HG02798 (cell line): ENCODE measurements around the gene MARCHF3.
"Not testable (repeated sequence)": the region's sequence is repeated elsewhere in the genome, so short reads cannot be mapped to it uniquely, and the experiment has no call there.

Experiments used
- ATAC-seq: cut with Tn5 transposase; IDR thresholded peaks from one replicate; pipeline ENCODE4 v1.9.1; 2021; ENCODE audit warnings: mild to moderate bottlenecking; ENCODE audit not compliant: unreplicated experiment, poor library complexity

The MARCHF3 gene, protein sequence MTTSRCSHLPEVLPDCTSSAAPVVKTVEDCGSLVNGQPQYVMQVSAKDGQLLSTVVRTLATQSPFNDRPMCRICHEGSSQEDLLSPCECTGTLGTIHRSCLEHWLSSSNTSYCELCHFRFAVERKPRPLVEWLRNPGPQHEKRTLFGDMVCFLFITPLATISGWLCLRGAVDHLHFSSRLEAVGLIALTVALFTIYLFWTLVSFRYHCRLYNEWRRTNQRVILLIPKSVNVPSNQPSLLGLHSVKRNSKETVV

DNA sequence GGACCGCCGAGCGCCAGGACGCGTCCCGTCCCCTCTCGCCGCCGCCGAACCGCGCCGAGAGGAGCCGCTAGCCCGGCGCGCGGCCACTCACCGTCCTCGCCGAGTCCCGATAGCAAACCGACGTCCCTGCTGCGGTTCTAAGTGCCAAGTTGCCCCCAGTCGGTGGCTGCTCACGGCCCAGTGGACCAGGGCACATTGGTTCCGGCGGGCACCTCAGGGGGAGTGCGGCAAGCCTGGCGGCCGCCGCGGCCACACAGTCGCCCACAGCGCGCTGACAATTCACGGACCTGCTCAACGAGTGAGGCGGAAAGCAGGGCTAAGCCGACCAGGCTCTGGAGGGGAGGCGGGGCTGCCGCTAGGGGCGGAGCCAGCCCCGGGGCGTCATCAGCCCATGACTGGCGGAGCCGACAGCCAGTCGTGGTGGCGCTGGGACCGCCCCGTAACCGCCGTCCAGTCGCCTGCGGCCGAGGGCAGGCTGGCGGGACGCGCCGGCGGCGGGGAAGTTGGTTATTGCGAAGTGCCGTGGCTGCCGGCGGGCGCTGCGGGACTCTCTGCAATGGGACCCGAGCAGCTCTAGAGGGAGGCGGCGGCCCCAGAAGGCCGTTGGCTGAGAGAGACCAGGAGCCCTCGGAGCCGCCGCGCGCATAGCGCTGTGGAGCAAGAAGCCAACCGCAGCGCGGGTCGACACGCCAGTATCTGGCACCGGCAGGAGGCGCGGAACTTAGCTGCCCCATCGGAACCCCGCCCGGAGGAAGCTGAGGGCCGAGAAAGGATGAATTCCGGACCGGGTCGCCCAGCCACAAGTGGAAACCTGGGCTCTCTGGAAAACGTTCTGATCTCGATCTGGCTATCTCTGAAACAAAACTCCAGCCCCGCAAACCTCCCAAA, at the start of gene MARCHF3:
TSS of gene MARCHF3 (minus strand) at position 300 of the 888 bp plus-strand sequence. CDS start 112,387 bp downstream, outside the sequence.
- peak; percentile 98 for ATAC-seq

DNA sequence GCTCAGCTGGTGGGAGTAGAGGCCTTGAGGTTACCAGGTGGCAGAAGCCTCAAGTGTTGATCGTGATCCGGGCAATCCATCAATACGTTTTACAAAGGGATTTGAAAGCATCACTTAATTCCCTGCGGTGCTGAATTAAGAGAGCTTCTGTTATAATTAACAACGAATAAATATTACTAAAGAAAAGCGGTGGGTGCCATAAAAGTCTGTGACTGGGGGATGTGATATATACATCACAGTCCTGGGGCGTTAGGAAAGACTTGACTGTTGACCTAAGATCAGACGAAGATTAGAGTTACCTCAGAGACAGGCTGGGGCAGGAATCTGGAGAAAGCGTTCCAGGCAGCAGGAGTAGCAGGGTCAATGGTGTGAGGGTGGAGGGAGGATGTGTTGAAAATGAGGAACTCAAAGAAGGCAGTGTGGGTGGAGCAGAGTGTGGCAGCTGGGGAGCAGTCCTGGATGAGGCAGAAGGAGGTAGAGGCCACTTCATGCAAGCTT, 49.7 kb upstream of the MARCHF3 start:
- ATAC-seq: no peak

DNA sequence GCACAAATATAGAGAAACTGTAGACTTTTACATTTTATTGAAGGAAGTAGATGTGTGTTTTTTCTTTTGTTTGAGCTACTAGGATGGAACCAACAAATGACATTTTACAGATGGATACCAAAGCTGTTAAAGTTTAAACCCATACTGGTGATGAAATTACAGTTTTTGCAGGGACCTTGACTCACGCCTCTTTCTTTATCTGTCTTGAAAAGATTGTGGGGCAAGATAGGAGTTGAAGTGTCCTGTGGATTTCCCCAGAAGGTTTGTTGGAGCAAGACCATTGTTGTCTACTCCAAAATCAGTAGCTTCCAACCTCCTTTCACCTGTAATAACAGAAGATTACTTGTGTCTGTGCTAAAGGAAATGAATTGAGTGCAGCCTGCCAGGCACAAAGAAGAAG, 47.0 kb upstream of the MARCHF3 start:
- ATAC-seq: no peak

DNA sequence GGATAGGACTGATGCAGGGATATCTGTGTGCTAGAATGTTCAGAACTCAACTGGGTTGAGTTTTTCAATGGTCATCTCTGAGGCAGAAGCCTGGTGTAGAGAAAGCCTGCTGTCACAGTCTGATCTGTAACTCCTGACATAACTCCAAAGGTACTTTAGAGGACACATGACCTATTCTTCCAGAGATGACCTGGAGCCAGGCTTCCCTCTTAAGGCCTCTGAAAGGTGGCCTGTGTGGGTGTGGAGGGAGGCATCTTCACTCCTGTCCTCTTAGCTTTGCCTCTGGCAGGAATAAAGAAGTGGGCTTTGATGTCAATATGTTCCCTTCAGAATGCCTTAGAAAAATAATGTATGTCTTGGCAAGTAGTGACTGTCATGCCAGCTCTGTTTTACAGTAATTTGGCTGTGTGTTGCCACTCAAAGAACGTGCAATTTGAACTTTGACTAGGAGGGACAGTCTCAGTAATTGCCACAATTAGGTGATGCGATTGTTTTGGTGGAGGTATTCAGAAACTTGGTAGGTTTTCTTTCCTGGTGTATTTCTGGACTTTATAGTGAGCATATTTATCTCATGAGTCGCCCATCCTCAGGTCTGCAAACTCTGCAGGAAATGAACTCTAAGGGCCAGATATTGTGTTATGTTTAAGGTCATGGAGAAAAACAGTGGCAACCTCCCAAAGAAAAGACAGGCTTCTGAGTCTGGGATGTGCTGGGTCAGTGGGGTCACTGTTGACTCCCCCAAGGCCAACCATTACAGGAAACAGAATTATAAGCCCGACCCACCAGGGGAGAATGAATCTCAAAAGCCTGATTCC, 46.2 kb upstream of the MARCHF3 start:
- ATAC-seq: no peak

DNA sequence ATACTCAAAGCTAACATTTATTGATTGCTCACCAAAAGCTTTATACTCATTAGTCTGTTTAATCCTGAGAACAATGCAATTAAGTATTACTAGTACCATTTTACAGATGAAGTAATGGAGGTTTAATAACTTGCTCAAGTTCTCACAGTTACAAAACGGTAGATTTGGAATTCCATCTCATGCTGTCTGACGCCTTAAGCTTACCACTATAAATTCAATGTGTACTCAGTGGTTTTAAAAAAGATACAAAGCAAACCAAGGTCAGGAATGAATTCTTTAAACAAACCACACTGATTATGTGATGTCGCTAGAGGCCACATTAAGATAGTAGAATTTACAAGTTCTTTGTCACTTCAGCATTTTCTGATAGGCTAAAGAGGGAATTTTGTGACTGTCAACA, 44.1 kb upstream of the MARCHF3 start:
- no peak for ATAC-seq

DNA sequence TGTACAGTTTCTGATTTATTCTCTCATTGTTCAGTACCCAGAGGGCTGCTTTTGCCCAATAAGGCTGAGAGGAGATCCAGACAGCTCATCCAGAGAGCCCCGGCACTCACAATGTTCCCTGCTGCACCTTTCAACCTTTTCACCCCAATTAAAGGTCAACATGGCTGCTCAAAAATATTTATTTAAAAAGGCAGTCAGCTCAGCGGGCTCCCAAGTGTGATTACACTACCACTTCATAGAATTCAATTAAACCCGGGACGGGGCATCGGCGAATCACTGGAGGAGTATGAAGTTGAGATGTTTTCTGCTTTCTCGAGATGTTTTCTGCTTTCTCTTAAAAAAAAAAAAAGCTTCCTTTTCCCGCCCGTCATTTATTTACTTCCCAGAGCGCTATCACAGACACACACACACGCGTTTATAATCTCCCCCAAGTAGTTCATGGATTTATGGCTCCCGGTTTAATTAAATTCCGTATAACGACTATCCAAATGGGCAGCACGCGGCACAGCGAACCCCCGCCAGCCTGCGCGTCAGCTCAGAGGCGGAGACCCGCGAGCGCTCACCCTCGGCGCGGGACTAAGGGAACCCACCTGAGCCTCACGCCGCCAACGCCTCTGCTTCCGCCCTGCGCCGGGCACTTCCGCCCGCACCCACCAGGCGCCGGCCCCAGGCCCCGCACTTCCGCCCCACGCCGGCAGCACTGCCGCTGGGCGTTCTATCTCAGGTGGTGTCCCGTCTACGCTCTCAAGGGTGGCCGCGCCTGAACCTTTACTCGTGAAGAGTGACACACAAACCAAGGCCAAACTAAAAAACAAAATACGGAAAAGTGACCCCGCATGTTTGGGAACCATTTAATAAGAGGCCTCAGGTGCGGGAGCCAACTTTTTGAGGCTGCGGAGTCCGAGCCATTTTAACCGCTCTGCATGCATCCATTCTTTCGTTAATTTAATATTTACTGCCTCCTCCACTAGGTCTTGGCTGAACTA, 42.8 kb upstream of the MARCHF3 start, which contains the start of gene C5orf63:
TSS of gene C5orf63 (minus strand) at position 642 of the 986 bp plus-strand sequence. CDS start 14,507 bp downstream, outside the sequence.
- ATAC-seq: peak; percentile 99

DNA sequence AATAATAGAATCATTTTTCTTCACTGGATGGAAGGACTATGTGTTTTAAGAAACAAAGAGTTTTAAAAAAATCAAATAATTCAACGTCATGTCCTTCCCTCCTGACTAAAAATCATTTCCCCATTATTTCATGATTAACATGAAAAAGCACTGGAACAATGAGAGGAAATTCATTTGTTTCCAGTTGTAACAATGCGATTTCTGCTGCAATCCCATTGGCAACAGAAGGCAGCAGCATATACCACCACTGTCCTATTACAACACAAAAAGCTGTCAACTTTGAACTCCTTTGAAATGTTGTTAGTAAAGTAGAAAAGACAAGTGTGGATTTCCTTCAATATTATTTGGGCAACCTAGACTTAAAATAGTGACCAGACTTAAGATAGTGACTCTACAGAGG, 39.9 kb upstream of the MARCHF3 start:
- no peak for ATAC-seq

DNA sequence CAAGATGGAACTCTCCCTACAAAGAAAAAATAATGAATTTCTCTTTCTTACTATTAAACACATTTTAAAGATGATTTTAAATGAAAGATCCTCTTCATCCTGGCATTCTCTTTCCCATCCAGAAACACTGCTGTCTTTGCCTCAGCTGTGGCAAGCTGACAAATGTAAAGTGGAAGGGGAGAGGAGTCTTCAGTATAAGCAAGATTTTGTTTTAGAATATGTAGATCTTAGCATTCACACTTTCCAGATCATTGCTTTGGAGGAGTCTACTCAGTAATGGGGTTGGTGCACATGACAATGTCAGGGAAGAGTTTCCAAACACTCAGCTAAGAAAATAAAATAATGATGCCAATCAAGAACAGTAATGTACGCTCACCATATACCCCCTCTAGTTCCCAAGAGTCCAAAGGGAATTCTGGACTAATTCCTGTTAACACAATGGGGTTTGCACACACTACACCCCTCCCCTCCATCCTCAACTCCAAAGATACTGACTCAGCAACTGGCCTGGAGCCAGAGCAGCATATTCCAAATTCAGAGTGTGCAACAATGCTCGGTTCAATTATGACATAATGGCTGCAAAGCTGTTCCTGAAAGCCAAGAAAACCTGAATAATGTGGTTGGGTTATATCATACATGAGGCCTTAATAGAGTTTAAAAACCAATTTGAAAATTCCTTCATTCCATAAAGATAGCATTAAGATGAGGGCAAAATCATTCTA, 38.3 kb upstream of the MARCHF3 start:
- no peak for ATAC-seq

DNA sequence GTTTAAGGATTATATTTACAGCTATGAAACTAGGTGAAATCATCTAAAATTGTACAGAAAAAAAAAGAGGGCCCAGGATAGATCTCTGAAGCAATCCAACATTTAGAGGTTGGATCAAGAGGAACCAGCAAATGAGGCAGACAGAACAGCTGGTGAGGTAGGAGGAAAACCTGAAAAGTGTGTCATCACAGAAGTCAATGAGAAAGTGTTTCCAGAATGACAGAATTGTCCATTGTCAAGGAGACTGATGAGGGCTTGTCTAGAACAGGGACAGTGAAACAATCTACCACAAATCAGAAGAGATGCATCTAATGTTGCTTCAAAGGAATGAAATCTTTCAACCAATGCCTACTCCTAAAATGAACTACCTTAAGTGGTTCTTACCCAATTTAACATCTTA, 36.4 kb upstream of the MARCHF3 start:
- no peak for ATAC-seq

DNA sequence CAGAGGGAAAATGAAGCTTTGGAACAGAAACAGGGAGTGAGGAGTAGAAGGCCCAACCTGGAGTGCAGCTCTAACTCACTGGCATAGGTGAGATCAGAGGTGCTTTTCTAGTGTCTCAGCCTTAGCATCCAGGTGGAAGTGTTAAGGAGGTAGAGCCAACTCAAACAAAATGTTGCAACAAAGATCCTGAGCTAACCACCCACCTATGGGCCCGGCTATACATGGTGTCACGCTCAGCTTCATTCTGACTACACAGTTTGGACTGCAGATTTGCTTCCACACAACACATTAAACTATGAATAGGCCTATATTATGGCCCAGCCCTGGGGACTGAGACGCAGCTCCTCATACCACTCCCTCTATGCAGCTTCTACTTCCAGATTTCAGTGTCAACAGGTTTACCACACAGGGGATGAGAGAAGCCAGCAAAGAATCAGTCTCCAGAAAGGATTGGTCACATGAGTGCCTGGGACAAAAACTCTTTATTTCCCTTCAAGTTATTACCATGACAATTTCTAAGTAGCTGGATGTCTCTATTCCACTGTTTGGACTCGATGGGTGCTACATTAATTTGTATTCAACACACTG, 34.0 kb upstream of the MARCHF3 start:
- no peak for ATAC-seq

DNA sequence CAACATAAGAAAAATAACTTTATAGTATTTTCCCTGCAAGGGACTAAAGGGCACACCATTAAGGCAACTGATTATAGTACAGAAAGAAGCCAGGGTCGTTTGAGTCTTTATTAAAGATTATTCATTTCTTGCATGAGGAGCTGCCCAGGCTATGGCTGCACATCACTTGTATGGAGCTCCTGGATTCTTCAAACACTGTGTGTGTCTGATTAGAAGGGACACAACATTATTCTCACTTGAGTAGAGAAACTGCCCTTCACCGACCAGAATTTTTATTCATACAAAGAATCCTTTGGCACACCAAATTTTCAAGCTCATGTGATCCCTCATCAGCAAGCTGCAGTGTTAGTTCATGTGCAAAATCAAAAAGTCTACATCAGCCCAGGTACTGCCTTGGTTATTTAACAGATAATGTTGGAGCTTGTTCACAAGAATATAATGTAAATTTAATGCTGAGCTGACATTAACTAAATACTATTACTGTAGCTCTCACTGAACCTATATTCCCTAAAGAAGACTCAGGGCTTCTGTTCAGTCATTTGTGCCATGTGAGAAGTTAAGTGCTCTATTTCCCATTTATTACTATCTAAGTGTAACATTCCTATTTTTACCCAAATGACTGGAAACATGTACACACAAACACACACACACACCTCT, 33.0 kb upstream of the MARCHF3 start:
- ATAC-seq: no peak

DNA sequence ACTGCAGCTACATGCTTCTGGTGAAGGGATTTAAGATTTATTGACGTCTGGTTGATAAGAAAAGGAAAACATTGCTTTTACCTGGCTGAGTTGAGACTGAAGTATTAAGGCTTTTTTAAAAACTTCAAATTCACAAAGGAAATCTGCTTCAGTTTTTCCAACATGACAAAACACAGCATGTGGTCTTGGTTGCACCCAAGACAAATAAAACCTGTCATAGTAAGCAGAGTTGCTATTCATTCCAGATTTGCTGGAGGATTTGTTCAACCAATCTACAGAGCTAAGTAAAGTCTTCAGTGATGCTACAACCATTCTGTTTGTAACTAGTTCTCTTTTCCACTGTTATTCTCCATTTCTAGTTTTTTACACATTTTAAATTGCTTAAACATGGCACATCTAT, 31.6 kb upstream of the MARCHF3 start:
- no peak for ATAC-seq

DNA sequence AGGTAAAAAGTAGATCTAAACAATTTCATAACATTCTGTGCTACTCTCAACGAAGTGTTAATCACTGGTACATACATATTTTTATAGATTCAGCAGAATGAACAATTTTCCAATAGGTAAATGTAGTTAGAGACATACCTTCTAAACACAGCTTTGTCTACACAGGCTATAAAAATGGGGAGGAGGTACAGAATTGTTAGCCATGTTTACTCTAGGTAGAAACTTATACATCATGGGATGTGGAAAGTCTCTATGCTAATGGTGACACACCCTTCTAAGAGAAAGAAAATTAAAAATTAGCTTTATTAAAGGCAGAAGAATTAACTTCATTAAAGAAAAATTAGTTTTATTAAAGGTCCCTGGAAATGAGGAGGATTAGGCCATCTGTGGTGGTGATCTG, 31.2 kb upstream of the MARCHF3 start:
- ATAC-seq: no peak

DNA sequence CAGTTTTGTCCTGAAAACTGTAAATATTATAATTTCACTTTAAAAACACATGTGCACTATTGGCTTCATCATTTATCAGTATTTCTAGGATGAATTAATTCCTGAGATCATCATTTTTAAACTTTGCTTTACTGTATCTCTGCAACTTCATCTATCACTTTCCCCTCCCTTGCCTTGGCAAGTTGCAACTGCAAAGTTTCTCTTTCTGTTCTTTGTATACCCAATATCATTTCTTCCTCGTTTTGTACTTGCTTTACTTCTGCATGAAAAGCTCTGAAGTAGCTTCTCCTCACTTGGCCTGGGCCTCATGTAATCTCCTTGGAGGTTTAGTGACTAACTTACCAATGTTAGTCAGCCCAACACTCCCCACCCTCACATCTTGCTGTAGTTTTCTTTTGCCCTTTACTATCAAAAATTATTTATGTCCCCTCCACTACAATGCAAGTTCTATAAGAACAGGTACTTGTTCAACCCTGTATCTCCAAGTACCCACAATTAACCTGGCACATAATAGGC, 30.2 kb upstream of the MARCHF3 start:
- peak; percentile 49 for ATAC-seq

DNA sequence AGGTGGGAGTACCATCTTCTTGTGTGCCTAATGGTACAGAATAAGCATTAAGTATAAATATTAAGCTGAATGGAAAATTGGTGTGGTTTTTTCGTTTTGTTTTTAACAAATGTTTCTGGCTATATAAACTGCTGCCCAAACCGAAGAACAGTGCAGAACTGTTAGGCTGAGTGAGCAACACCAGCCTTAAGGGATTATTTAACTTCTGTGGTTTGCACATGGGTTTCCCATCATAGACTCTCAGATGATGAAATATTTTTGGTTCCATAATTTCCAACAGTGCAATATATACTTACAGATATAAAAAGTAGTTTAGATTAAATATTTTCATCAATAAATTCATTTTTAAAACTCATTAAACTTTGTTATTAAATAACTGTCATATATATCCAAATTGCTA, 26.5 kb upstream of the MARCHF3 start:
- ATAC-seq: no peak

DNA sequence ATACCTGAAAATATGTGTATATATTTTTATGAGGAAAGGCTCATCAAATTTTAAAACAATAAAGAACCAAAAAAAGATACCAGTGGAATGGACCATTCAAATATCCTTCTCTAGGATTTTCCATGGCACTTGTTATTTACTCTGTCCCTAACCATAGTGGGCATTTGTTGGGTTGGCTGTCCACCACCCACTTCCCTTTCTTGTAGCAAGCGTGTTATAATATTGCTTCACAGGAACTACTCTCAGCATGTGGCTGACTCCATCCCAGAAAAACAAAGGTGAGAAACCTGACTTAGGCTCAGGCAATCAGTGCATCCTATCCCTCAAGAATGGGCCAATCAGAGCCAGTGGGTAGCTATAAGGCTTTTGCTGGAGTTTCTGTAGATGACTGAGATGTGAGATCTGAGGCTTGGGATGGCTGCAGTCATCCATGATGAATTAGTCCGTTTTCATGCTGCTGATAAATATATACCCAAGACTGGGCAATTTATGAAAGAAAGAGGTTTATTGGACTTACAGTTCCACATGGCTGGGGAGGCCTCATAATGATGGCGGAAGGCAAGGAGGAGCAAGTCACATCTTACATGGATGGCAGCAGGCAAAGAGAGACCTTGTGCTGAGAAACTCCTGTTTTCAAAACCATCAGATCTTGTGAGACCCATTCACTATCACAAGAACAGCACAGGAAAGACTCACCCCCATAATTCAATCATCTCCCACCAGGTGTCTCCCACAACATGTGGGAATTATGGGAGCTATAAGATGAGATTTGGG, 25.7 kb upstream of the MARCHF3 start:
- no peak for ATAC-seq

DNA sequence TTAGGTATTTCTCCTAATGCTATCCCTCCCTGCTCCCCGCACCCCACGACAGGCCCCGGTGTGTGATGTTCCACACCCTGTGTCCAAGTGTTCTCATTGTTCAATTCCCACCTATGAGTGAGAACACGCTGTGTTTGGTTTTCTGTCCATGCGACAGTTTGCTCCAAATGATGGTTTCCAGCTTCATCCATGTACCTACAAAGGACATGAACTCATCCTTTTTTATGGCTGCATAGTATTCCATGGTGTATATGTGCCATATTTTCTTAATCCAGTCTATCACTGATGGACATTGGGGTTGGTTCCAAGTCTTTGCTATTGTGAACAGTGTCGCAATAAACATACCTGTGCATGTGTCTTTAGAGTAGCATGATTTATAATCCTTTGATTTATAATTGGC, 23.2 kb upstream of the MARCHF3 start:
- ATAC-seq: not testable (repeated sequence)
